CD8-positive, alpha-beta memory T cell (primary cell): ENCODE results near the gene SNCA. TPM values are rescaled to one million over a fixed set of nuclear protein-coding genes. Genes with fewer than 3 reads are reported as not detected.

Source experiments
- CTCF ChIA-PET: fragments of 350-600 bp; sonication (Branson Sonifier 250); formaldehyde crosslinking; loops from one replicate; lab custom pipeline; 2021; ENCODE audit warnings: antibody characterized with exemption; lab: Charles Lee
- POLR2A ChIA-PET: fragments of 350-600 bp; sonication (Branson Sonifier 250); formaldehyde crosslinking; loops from one replicate; lab custom pipeline; 2021; ENCODE audit warnings: antibody characterized with exemption; lab: Charles Lee
- DNase-seq, 5 donors: peaks; one replicate each; pipeline versions ENCODE4 v3.0.0 to v3.0.0-alpha.2; 2020 to 2022; ENCODE audit warnings: mixed read lengths in 1 of 5
- H3K27ac ChIP-seq: one replicate; pipeline ENCODE4 v1.7.0; 2013; ENCODE audit warnings: low read depth, mild to moderate bottlenecking, low read length, moderate library complexity
- H3K27me3 ChIP-seq: 2 replicates; pipeline ENCODE4 v1.7.0; 2013; ENCODE audit warnings: low read length, mild to moderate bottlenecking; ENCODE audit not compliant: insufficient read depth, poor library complexity, severe bottlenecking
- H3K36me3 ChIP-seq: 2 replicates; pipeline ENCODE4 v1.7.0; 2013; ENCODE audit warnings: mild to moderate bottlenecking, low read length, moderate library complexity; ENCODE audit not compliant: insufficient read depth
- H3K4me1 ChIP-seq: 2 replicates; pipeline ENCODE4 v1.7.0; 2013; ENCODE audit warnings: mild to moderate bottlenecking, low read length, moderate library complexity; ENCODE audit not compliant: insufficient read depth
- H3K4me3 ChIP-seq: 2 replicates; pipeline ENCODE4 v1.7.0; 2013; ENCODE audit warnings: mild to moderate bottlenecking, low read length
- H3K9me3 ChIP-seq: 2 replicates; pipeline ENCODE4 v1.7.0; 2013; ENCODE audit warnings: mild to moderate bottlenecking, low read length
- H3K27ac Mint-ChIP-seq, 8 donors: one replicate each; pipeline ENCODE4 v1.8.0; 2020 to 2021; ENCODE audit warnings: mixed read lengths in 8 of 8, mild to moderate bottlenecking in 6 of 8, inconsistent platforms in 3 of 8, moderate library complexity in 3 of 8
- H3K27me3 Mint-ChIP-seq, 2 donors: one replicate each; pipeline ENCODE4 v1.8.0; 2020 to 2021; ENCODE audit warnings: mixed read lengths in 2 of 2, mild to moderate bottlenecking in 1 of 2, moderate library complexity in 1 of 2
- H3K36me3 Mint-ChIP-seq, 3 donors: one replicate each; pipeline ENCODE4 v1.8.0; 2020 to 2021; ENCODE audit warnings: mixed read lengths in 3 of 3, inconsistent platforms in 1 of 3, mild to moderate bottlenecking in 1 of 3
- H3K4me1 Mint-ChIP-seq, 3 donors: one replicate each; pipeline ENCODE4 v1.8.0; 2020 to 2021; ENCODE audit warnings: mixed read lengths in 3 of 3, inconsistent platforms in 1 of 3, mild to moderate bottlenecking in 1 of 3
- H3K4me3 Mint-ChIP-seq, 7 donors: one replicate each; pipeline ENCODE4 v1.8.0; 2020 to 2021; ENCODE audit warnings: mixed read lengths in 7 of 7, mild to moderate bottlenecking in 6 of 7, moderate library complexity in 4 of 7, inconsistent platforms in 2 of 7
- H3K9me3 Mint-ChIP-seq, 5 donors: one replicate each; pipeline ENCODE4 v1.8.0; 2020 to 2022; ENCODE audit warnings: mixed read lengths in 5 of 5, mild to moderate bottlenecking in 3 of 5, moderate library complexity in 2 of 5, inconsistent platforms in 1 of 5
- polyA plus RNA-seq: library from polyadenylated mRNA; unstranded; fragments of 300-500 nt; fragmentation: Illumina TruSeq; gene quantifications from one replicate; pipeline ENCODE4 v1.2.3, GENCODE V29; 2021
- total RNA-seq, 2 experiments: library from RNA; stranded (reverse); gene quantifications; one replicate each; pipeline ENCODE4 v1.2.3, GENCODE V29; 2021

SNCA gene
- total and polyA plus RNA-seq, 3 experiments from 2014 or later, result 0.41 to 0.44 (median 0.42) TPM

- no peak overlapping the region for H3K27ac ChIP-seq
- ChIA-PET CTCF (no interaction called here), POLR2A (no interaction called here)
- no peak for DNase-seq
- H3K9me3 ChIP-seq, result no peaks in the 10 kb centered on the region
- H3K27me3 Mint-ChIP-seq, result peaks cover 13 to 16% of the 10 kb centered on the region in 2 donors
- no peak overlapping the region for H3K4me3 Mint-ChIP-seq
- H3K27ac Mint-ChIP-seq, result no peak overlapping the region
- peaks cover 0 to 7% (median 2%) of the 10 kb centered on the region in 5 donors for H3K9me3 Mint-ChIP-seq
- H3K4me1 ChIP-seq, result no peaks in the 10 kb centered on the region
- H3K36me3 Mint-ChIP-seq, result no peaks in the 10 kb centered on the region
- no peaks in the 10 kb centered on the region for H3K27me3 ChIP-seq
- H3K4me3 ChIP-seq, result no peak overlapping the region
- H3K36me3 ChIP-seq, result no peaks in the 10 kb centered on the region
- no peaks in the 10 kb centered on the region for H3K4me1 Mint-ChIP-seq
These were observed 24.0 kb upstream of the SNCA start for GRCh38 chr4:89860971-89861370.

GRCh38 chr4:89855236-89855635, 18.3 kb upstream of the SNCA start:
- Mint-ChIP-seq H3K4me3 (no peak overlapping the region), H3K36me3 (no peaks in the 10 kb centered on the region), H3K4me1 (no peaks in the 10 kb centered on the region), H3K27ac (no peak overlapping the region), H3K9me3 (peaks cover 2 to 9% (median 8%) of the 10 kb centered on the region in 5 donors), H3K27me3 (peaks cover 17 to 25% of the 10 kb centered on the region in 2 donors)
- DNase-seq, result no peak
- H3K4me1 ChIP-seq, result no peaks in the 10 kb centered on the region
- H3K9me3 ChIP-seq, result no peaks in the 10 kb centered on the region
- POLR2A ChIA-PET, result no interaction called here
- no peaks in the 10 kb centered on the region for H3K27me3 ChIP-seq
- no peaks in the 10 kb centered on the region for H3K36me3 ChIP-seq
- CTCF ChIA-PET, result no interaction called here
- H3K27ac ChIP-seq, result no peak overlapping the region
- H3K4me3 ChIP-seq, result no peak overlapping the region

- H3K27ac Mint-ChIP-seq, result no peak overlapping the region
- CTCF ChIA-PET, result no interaction called here
- POLR2A ChIA-PET, result no interaction called here
- Histone ChIP-seq H3K36me3 (no peaks in the 10 kb centered on the region), H3K4me1 (no peaks in the 10 kb centered on the region), H3K27me3 (no peaks in the 10 kb centered on the region), H3K4me3 (no peak overlapping the region), H3K9me3 (no peaks in the 10 kb centered on the region), H3K27ac (no peak overlapping the region)
- no peak for DNase-seq
- peaks cover 3 to 13% (median 7%) of the 10 kb centered on the region in 5 donors for H3K9me3 Mint-ChIP-seq
- H3K4me3 Mint-ChIP-seq, result no peak overlapping the region
- no peaks in the 10 kb centered on the region for H3K4me1 Mint-ChIP-seq
- H3K36me3 Mint-ChIP-seq, result peaks cover 0 to 3% (median 0%) of the 10 kb centered on the region in 3 donors
- H3K27me3 Mint-ChIP-seq, result peaks cover 6 to 7% of the 10 kb centered on the region in 2 donors
These were observed 10.8 kb upstream of the SNCA start for GRCh38 chr4:89847571-89848325.

GRCh38 chr4:89839558-89839957, 2.6 kb upstream of the SNCA start:
- peaks cover 7% of the 10 kb centered on the region for H3K4me1 ChIP-seq
- Mint-ChIP-seq H3K27me3 (peaks cover 38 to 71% of the 10 kb centered on the region in 2 donors), H3K4me1 (peaks cover 12 to 29% (median 16%) of the 10 kb centered on the region in 3 donors), H3K36me3 (no peaks in the 10 kb centered on the region), H3K9me3 (no peaks in the 10 kb centered on the region), H3K4me3 (no peak overlapping the region), H3K27ac (no peak overlapping the region)
- H3K9me3 ChIP-seq, result no peaks in the 10 kb centered on the region
- H3K36me3 ChIP-seq, result no peaks in the 10 kb centered on the region
- peaks cover 23% of the 10 kb centered on the region for H3K27me3 ChIP-seq
- ChIA-PET POLR2A (no interaction called here), CTCF (no interaction called here)
- no peak overlapping the region for H3K4me3 ChIP-seq
- DNase-seq, result no peak
- H3K27ac ChIP-seq, result no peak overlapping the region

- CTCF ChIA-PET, result no interaction called here
- Mint-ChIP-seq H3K36me3 (no peaks in the 10 kb centered on the region), H3K4me3 (peak overlapping the region in 6 of 7 donors; percentile 63 to 76 (median 68)), H3K9me3 (no peaks in the 10 kb centered on the region), H3K27me3 (peaks cover 40 to 77% of the 10 kb centered on the region in 2 donors), H3K27ac (peak overlapping the region in 1 of 8 donors; percentile 54), H3K4me1 (peaks cover 12 to 31% (median 16%) of the 10 kb centered on the region in 3 donors)
- peaks cover 7% of the 10 kb centered on the region for H3K4me1 ChIP-seq
- DNase-seq, result no peak
- H3K27me3 ChIP-seq, result peaks cover 23% of the 10 kb centered on the region
- no peaks in the 10 kb centered on the region for H3K36me3 ChIP-seq
- POLR2A ChIA-PET, result no interaction called here
- no peaks in the 10 kb centered on the region for H3K9me3 ChIP-seq
- no peak overlapping the region for H3K27ac ChIP-seq
- H3K4me3 ChIP-seq, result no peak overlapping the region
These were observed 1.0 kb upstream of the SNCA start for GRCh38 chr4:89837993-89838390.

GRCh38 chr4:89837385-89837992, 528 bp upstream of the SNCA start:
- POLR2A ChIA-PET, result no interaction called here
- peaks cover 23% of the 10 kb centered on the region for H3K27me3 ChIP-seq
- peak overlapping the region in 2 of 8 donors; percentile 54 to 83 for H3K27ac Mint-ChIP-seq

GRCh38 chr4:89836031-89836745, 773 bp downstream of the SNCA start:
- H3K4me1 Mint-ChIP-seq, result peaks cover 12 to 31% (median 16%) of the 10 kb centered on the region in 3 donors
- H3K36me3 Mint-ChIP-seq, result no peaks in the 10 kb centered on the region
- H3K9me3 ChIP-seq, result no peaks in the 10 kb centered on the region
- no peaks in the 10 kb centered on the region for H3K36me3 ChIP-seq
- H3K4me1 ChIP-seq, result peaks cover 7% of the 10 kb centered on the region
- no peak for DNase-seq
- H3K9me3 Mint-ChIP-seq, result peaks cover 0 to under 1% (median 0%) of the 10 kb centered on the region in 5 donors
- peaks cover 37 to 70% of the 10 kb centered on the region in 2 donors for H3K27me3 Mint-ChIP-seq
- no peak overlapping the region for H3K27ac ChIP-seq
- peak overlapping the region; percentile 38 to 80 (median 49) for H3K4me3 Mint-ChIP-seq
- ChIA-PET CTCF (no interaction called here), POLR2A (no interaction called here)
- H3K4me3 ChIP-seq, result no peak overlapping the region
- peaks cover 23% of the 10 kb centered on the region for H3K27me3 ChIP-seq
- H3K27ac Mint-ChIP-seq, result no peak overlapping the region

More at GRCh38 chr4:89837385-89837992, 528 bp upstream of the SNCA start:
- CTCF ChIA-PET, result no interaction called here
- Mint-ChIP-seq H3K27me3 (peaks cover 40 to 79% of the 10 kb centered on the region in 2 donors), H3K36me3 (no peaks in the 10 kb centered on the region), H3K4me3 (peak overlapping the region; percentile 63 to 76 (median 70)), H3K9me3 (no peaks in the 10 kb centered on the region), H3K4me1 (peaks cover 12 to 31% (median 16%) of the 10 kb centered on the region in 3 donors)
- Histone ChIP-seq H3K36me3 (no peaks in the 10 kb centered on the region), H3K4me1 (peaks cover 7% of the 10 kb centered on the region), H3K27ac (no peak overlapping the region), H3K4me3 (peak overlapping the region; percentile 33), H3K9me3 (no peaks in the 10 kb centered on the region)
- peak in 1 of 5 donors; percentile 5 for DNase-seq
